T-cell (primary cell): ENCODE data around the gene SYT4. TPM values are rescaled to one million over a fixed set of nuclear protein-coding genes. Genes with fewer than 3 reads are reported as not detected.

Experiments used
- ATAC-seq, 4 experiments: fragments of 200-7000 bp in 3 of 4; fragments of 150-1000 bp in 1 of 4; cut with Tn5 transposase; replicated peaks in 1 of 4; 1 replicate in 3 of 4; 2 replicates in 1 of 4; pipeline ENCODE4 v1.10.0; 2021; ENCODE audit warnings: moderate library complexity in 3 of 4, mild to moderate bottlenecking in 2 of 4, moderate number of reproducible peaks in 1 of 4
- CTCF ChIA-PET, 2 donors: fragments of 300-600 bp; sonication (Branson Sonifier 250); formaldehyde crosslinking; loops; one replicate each; lab custom pipeline; 2022; ENCODE audit warnings: antibody characterized with exemption in 2 of 2; lab: Charles Lee
- POLR2A ChIA-PET, 2 donors: fragments of 300-600 bp; sonication (Branson Sonifier 250); formaldehyde crosslinking; loops; one replicate each; lab custom pipeline; 2022; ENCODE audit warnings: antibody characterized with exemption in 2 of 2; lab: Charles Lee
- DNase-seq, 35 experiments: peaks; one replicate each; pipeline versions ENCODE4 v3.0.0 to v3.0.0-alpha.2; 2013 to 2023
- H3K27ac ChIP-seq: one replicate; pipeline ENCODE4 v1.5.1; 2013; ENCODE audit warnings: low read length
- H3K27me3 ChIP-seq, 2 experiments: replicated peaks in 1 of 2; 1 replicate in 1 of 2; 2 replicates in 1 of 2; pipeline versions ENCODE4 v1.6.1 to v1.7.0; 2013; ENCODE audit warnings: low read length in 1 of 2, mixed read lengths in 1 of 2; ENCODE audit not compliant: control insufficient read depth in 2 of 2, insufficient read depth in 2 of 2; ENCODE audit errors: extremely low read depth in 1 of 2
- H3K36me3 ChIP-seq, 2 donors: 1 replicate in 1 of 2; 2 replicates in 1 of 2; pipeline versions ENCODE4 v1.6.1 to v1.7.0; 2013; ENCODE audit warnings: low read length in 1 of 2; ENCODE audit not compliant: control insufficient read depth in 2 of 2, insufficient read depth in 1 of 2; ENCODE audit errors: extremely low read depth in 1 of 2
- H3K4me1 ChIP-seq, 2 experiments: 1 replicate in 1 of 2; 2 replicates in 1 of 2; pipeline versions ENCODE4 v1.6.1 to v1.7.0; 2013; ENCODE audit warnings: low read length in 2 of 2, mixed read lengths in 1 of 2; ENCODE audit not compliant: insufficient read depth in 2 of 2, control insufficient read depth in 1 of 2; ENCODE audit errors: extremely low read depth in 1 of 2
- H3K4me3 ChIP-seq, 2 donors: 1 replicate in 1 of 2; 2 replicates in 1 of 2; pipeline versions ENCODE4 v1.5.1 to v1.7.0; 2013; ENCODE audit warnings: mild to moderate bottlenecking in 2 of 2, low read length in 1 of 2, moderate library complexity in 1 of 2; ENCODE audit not compliant: control insufficient read depth in 1 of 2; ENCODE audit errors: extremely low read depth in 1 of 2
- H3K9me3 ChIP-seq: 2 replicates; pipeline ENCODE4 v1.7.0; 2013
- H3K27ac Mint-ChIP-seq, 2 donors: one replicate each; pipeline ENCODE4 v1.8.0; 2020 to 2021; ENCODE audit warnings: mild to moderate bottlenecking in 2 of 2, mixed read lengths in 2 of 2
- H3K27me3 Mint-ChIP-seq, 2 donors: one replicate each; pipeline ENCODE4 v1.8.0; 2021 to 2022; ENCODE audit warnings: mixed read lengths in 2 of 2
- H3K36me3 Mint-ChIP-seq: one replicate; pipeline ENCODE4 v1.8.0; 2021; ENCODE audit warnings: mixed read lengths
- H3K4me1 Mint-ChIP-seq, 3 donors: one replicate each; pipeline ENCODE4 v1.8.0; 2020 to 2022; ENCODE audit warnings: mixed read lengths in 3 of 3, mild to moderate bottlenecking in 1 of 3
- H3K4me3 Mint-ChIP-seq, 3 donors: one replicate each; pipeline ENCODE4 v1.8.0; 2020 to 2022; ENCODE audit warnings: mild to moderate bottlenecking in 3 of 3, mixed read lengths in 3 of 3, moderate library complexity in 3 of 3
- H3K9me3 Mint-ChIP-seq, 3 donors: one replicate each; pipeline ENCODE4 v1.8.0; 2020 to 2022; ENCODE audit warnings: mixed read lengths in 3 of 3
- WGBS: methylation state at CpG from one replicate; pipeline ENCODE4 v1.1.5; 2013; ENCODE audit warnings: missing lambda C conversion rate; ENCODE audit not compliant: insufficient coverage; 5-methylcytosine and 5-hydroxymethylcytosine counted together
- total RNA-seq, 35 experiments: library from RNA in 6 of 35; stranded (reverse) in 6 of 35; fragments of 120-200 nt in 1 of 35; gene quantifications; one replicate each; pipeline versions ENCODE4 v1.2.1 to v1.2.4 and lab custom pipeline; 2013 to 2026

The SYT4 gene
- total RNA-seq, 5 donors from 2014 or later (not counting 1 experiment from before 2014, with no cell fraction given): 0.23 to 0.61 TPM; not detected in 3

GRCh38 chr18:43271593-43272432 is 5.5 kb downstream of the SYT4 start:
- Mint-ChIP-seq H3K36me3 (no peaks in the 10 kb centered on the region), H3K4me1 (peaks cover 0 to 3% (median 3%) of the 10 kb centered on the region in 3 donors), H3K27me3 (peaks cover 0 to 6% of the 10 kb centered on the region in 2 donors), H3K9me3 (no peaks in the 10 kb centered on the region), H3K4me3 (no peak overlapping the region), H3K27ac (no peak overlapping the region)
- ATAC-seq (no peak), DNase-seq (peak in 2 of 35 experiments; percentile 3 to 37)
- H3K4me1 ChIP-seq: no peaks in the 10 kb centered on the region
- no peaks in the 10 kb centered on the region for H3K27me3 ChIP-seq
- no peaks in the 10 kb centered on the region for H3K9me3 ChIP-seq
- no peak overlapping the region for H3K27ac ChIP-seq
- POLR2A ChIA-PET: no interaction called here
- no CpG with 5 or more reads among the region's 6 CpGs for WGBS
- CTCF ChIA-PET: interaction anchor here (0.7 to 1.9 kb wide), 11 partner anchors 9 to 1219 kb away, joined by 3 to 29 read pairs (median 3); no protein-coding TSS in a partner anchor
- no peaks in the 10 kb centered on the region for H3K36me3 ChIP-seq
- no peak overlapping the region for H3K4me3 ChIP-seq

DNA sequence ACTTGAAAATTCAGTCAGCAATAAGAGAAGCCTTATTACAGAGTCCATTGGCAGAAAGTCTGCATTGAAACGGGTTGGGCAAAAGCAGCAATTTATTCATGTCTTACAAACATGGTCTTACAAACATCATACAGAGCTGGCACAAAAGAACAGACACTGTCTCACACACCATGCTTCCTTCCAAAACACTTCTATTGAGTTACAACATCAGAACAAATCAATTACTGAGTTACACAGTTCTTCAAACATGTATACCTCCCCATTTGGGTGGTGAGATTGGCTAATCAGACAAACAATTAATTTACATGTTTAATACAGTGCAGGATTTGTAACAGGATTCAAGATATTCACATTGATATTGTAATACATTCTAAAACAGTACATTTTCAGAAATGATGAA is 9.5 kb downstream of the SYT4 start:
- ATAC-seq (no peak), DNase-seq (no peak)
- peaks cover 2 to 10% (median 9%) of the 10 kb centered on the region in 3 donors for H3K9me3 Mint-ChIP-seq
- CTCF ChIA-PET: interaction anchor here in 1 of 2 donors (1.3 kb wide), 1 partner anchor 1154 kb away, joined by 6 read pairs; no protein-coding TSS in a partner anchor
- H3K4me1 ChIP-seq: no peaks in the 10 kb centered on the region
- H3K27me3 Mint-ChIP-seq: no peaks in the 10 kb centered on the region
- H3K27me3 ChIP-seq: no peaks in the 10 kb centered on the region
- H3K4me3 Mint-ChIP-seq: no peak overlapping the region
- H3K27ac ChIP-seq: no peak overlapping the region
- WGBS: 46% methylated on average over 1 of the region's 1 CpG
- H3K36me3 Mint-ChIP-seq: no peaks in the 10 kb centered on the region
- H3K27ac Mint-ChIP-seq: no peak overlapping the region
- no peaks in the 10 kb centered on the region for H3K36me3 ChIP-seq
- H3K4me3 ChIP-seq: no peak overlapping the region
- H3K4me1 Mint-ChIP-seq: peaks cover 0 to 3% (median 3%) of the 10 kb centered on the region in 3 donors
- no peaks in the 10 kb centered on the region for H3K9me3 ChIP-seq
- POLR2A ChIA-PET: no interaction called here

DNA sequence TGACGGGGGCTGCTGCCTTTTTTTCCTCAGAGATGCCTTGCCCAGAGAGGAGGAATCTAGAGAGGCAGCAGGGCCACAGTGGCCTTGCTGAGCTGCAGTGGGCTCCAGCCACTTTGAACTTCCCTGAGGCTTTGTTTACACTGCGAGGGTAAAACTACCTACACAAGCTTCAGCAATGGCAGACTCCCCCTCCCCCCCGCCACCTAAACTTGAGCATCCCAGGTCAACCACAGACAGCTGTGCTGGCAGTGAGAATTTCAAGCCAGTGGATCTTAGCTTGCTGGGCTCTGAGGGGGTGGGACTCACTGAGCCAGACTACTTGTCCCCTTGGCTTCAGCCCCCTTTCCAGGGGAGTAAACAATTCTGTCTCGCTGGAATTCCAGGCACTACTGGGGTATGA is 11.8 kb downstream of the SYT4 start:
- Mint-ChIP-seq H3K27me3 (no peaks in the 10 kb centered on the region), H3K36me3 (no peaks in the 10 kb centered on the region), H3K9me3 (peaks cover 6 to 17% (median 9%) of the 10 kb centered on the region in 3 donors), H3K4me1 (no peaks in the 10 kb centered on the region), H3K4me3 (no peak overlapping the region), H3K27ac (no peak overlapping the region)
- H3K27me3 ChIP-seq: no peaks in the 10 kb centered on the region
- no peak overlapping the region for H3K27ac ChIP-seq
- 60% methylated on average over 3 of the region's 4 CpGs for WGBS
- H3K4me3 ChIP-seq: no peak overlapping the region
- H3K36me3 ChIP-seq: no peaks in the 10 kb centered on the region
- ChIA-PET CTCF (no interaction called here), POLR2A (no interaction called here)
- no peaks in the 10 kb centered on the region for H3K9me3 ChIP-seq
- DNase-seq (no peak), ATAC-seq (no peak)
- H3K4me1 ChIP-seq: no peaks in the 10 kb centered on the region

GRCh38 chr18:43248610-43249249 is 28.6 kb downstream of the SYT4 start:
- no peaks in the 10 kb centered on the region for H3K27me3 ChIP-seq
- H3K27me3 Mint-ChIP-seq: no peaks in the 10 kb centered on the region
- no peak for ATAC-seq
- no peaks in the 10 kb centered on the region for H3K9me3 ChIP-seq
- no peak overlapping the region for H3K27ac ChIP-seq
- H3K4me3 Mint-ChIP-seq: no peak overlapping the region
- H3K36me3 Mint-ChIP-seq: no peaks in the 10 kb centered on the region
- H3K9me3 Mint-ChIP-seq: peaks cover 0 to 4% (median 3%) of the 10 kb centered on the region in 3 donors
- H3K4me3 ChIP-seq: no peak overlapping the region
- H3K4me1 Mint-ChIP-seq: no peaks in the 10 kb centered on the region
- H3K27ac Mint-ChIP-seq: no peak overlapping the region
- ChIA-PET POLR2A (no interaction called here), CTCF (no interaction called here)
- no peaks in the 10 kb centered on the region for H3K4me1 ChIP-seq
- no CpG with 5 or more reads among the region's 1 CpG for WGBS
- DNase-seq: no peak
- H3K36me3 ChIP-seq: no peaks in the 10 kb centered on the region

GRCh38 chr18:43247944-43248343 is 29.3 kb downstream of the SYT4 start:
- Mint-ChIP-seq H3K27ac (no peak overlapping the region), H3K27me3 (no peaks in the 10 kb centered on the region), H3K4me3 (no peak overlapping the region), H3K9me3 (peaks cover 0 to 5% (median 3%) of the 10 kb centered on the region in 3 donors), H3K4me1 (no peaks in the 10 kb centered on the region), H3K36me3 (no peaks in the 10 kb centered on the region)
- no peaks in the 10 kb centered on the region for H3K27me3 ChIP-seq
- H3K27ac ChIP-seq: no peak overlapping the region
- no peaks in the 10 kb centered on the region for H3K36me3 ChIP-seq
- H3K4me1 ChIP-seq: no peaks in the 10 kb centered on the region
- ChIA-PET CTCF (no interaction called here), POLR2A (no interaction called here)
- no peaks in the 10 kb centered on the region for H3K9me3 ChIP-seq
- DNase-seq (no peak), ATAC-seq (no peak)
- no CpG with 5 or more reads among the region's 1 CpG for WGBS
- H3K4me3 ChIP-seq: no peak overlapping the region

DNA sequence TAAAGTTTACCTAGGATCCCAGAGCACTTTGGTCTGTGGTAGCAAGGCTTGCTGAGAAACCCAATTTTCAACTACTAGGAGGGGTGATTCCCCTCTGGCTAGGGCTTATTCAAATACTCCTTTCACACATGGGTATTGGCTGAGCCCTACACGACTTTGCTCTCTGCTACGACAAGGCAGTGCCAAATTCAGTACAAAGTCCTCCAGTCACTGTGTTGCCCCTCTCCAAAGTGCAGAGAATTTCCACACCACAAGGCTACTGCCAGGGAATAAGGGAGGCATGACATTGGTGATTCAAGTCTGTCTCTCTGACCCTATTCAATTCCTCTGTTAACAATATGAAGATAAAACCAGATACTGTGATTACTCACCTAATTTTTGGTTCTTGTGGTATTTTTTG is 38.9 kb downstream of the SYT4 start:
- Mint-ChIP-seq H3K36me3 (no peaks in the 10 kb centered on the region), H3K4me1 (no peaks in the 10 kb centered on the region), H3K9me3 (peaks cover 9 to 13% (median 12%) of the 10 kb centered on the region in 3 donors), H3K4me3 (no peak overlapping the region), H3K27me3 (no peaks in the 10 kb centered on the region), H3K27ac (no peak overlapping the region)
- ATAC-seq (no peak), DNase-seq (no peak)
- ChIA-PET POLR2A (no interaction called here), CTCF (no interaction called here)
- Histone ChIP-seq H3K27me3 (no peaks in the 10 kb centered on the region), H3K9me3 (no peaks in the 10 kb centered on the region), H3K4me3 (no peak overlapping the region), H3K27ac (no peak overlapping the region), H3K4me1 (no peaks in the 10 kb centered on the region), H3K36me3 (no peaks in the 10 kb centered on the region)
- WGBS: no CpG with 5 or more reads among the region's 2 CpGs
